Common myeloid progenitor, CD34-positive (primary cell): ENCODE results near the gene PER1.

Experiments
- CTCF ChIA-PET: fragments of 350-600 bp; sonication (Branson Sonifier 250); formaldehyde crosslinking; loops from one replicate; lab custom pipeline; 2021; ENCODE audit warnings: antibody characterized with exemption; lab: Charles Lee
- POLR2A ChIA-PET: fragments of 350-600 bp; sonication (Branson Sonifier 250); formaldehyde crosslinking; loops from one replicate; lab custom pipeline; 2021; ENCODE audit warnings: antibody characterized with exemption; lab: Charles Lee
- DNase-seq, 3 donors: peaks; one replicate each; pipeline versions ENCODE4 v3.0.0 to v3.0.0-alpha.2; 2013
- H3K27ac ChIP-seq, 2 experiments: 1 replicate in 1 of 2; 2 replicates in 1 of 2; pipeline ENCODE4 v1.7.0; 2013; ENCODE audit warnings: inconsistent platforms in 2 of 2, low read length in 2 of 2, mild to moderate bottlenecking in 2 of 2, low read depth in 1 of 2, moderate library complexity in 1 of 2; ENCODE audit not compliant: severe bottlenecking in 2 of 2, insufficient read depth in 1 of 2, poor library complexity in 1 of 2
- H3K27me3 ChIP-seq, 5 experiments: replicated peaks in 2 of 5; 1 replicate in 3 of 5; 2 replicates in 2 of 5; pipeline versions ENCODE4 v1.6.1 to v1.7.0; 2013; ENCODE audit warnings: low read length in 4 of 5, mild to moderate bottlenecking in 2 of 5, moderate library complexity in 2 of 5, inconsistent platforms in 1 of 5; ENCODE audit not compliant: insufficient read depth in 5 of 5, control insufficient read depth in 4 of 5
- H3K36me3 ChIP-seq, 4 experiments: 1 replicate in 2 of 4; 2 replicates in 2 of 4; pipeline versions ENCODE4 v1.6.1 to v1.7.0; 2013; ENCODE audit warnings: low read length in 3 of 4, control low read depth in 1 of 4, mild to moderate bottlenecking in 1 of 4; ENCODE audit not compliant: control insufficient read depth in 4 of 4, insufficient read depth in 4 of 4
- H3K4me1 ChIP-seq, 4 experiments: 1 replicate in 3 of 4; 2 replicates in 1 of 4; pipeline versions ENCODE4 v1.6.1 to v1.7.1; 2013; ENCODE audit warnings: low read length in 3 of 4, mild to moderate bottlenecking in 3 of 4, control low read depth in 1 of 4, inconsistent platforms in 1 of 4, moderate library complexity in 1 of 4; ENCODE audit not compliant: control insufficient read depth in 4 of 4, insufficient read depth in 4 of 4; ENCODE audit errors: control extremely low read depth in 1 of 4
- H3K4me3 ChIP-seq, 7 experiments: 1 replicate in 4 of 7; 2 replicates in 3 of 7; pipeline versions ENCODE4 v1.5.1 to v1.7.0; 2013; ENCODE audit warnings: mild to moderate bottlenecking in 7 of 7, low read length in 6 of 7, moderate library complexity in 6 of 7, inconsistent platforms in 2 of 7, low read depth in 2 of 7, control low read depth in 1 of 7; ENCODE audit not compliant: insufficient read depth in 4 of 7, control insufficient read depth in 1 of 7; ENCODE audit errors: extremely low read depth in 1 of 7
- H3K9me3 ChIP-seq, 5 experiments: 1 replicate in 4 of 5; 2 replicates in 1 of 5; pipeline versions ENCODE4 v1.6.1 to v1.7.1; 2013; ENCODE audit warnings: low read length in 4 of 5, mild to moderate bottlenecking in 2 of 5, inconsistent platforms in 1 of 5, low read depth in 1 of 5, moderate library complexity in 1 of 5; ENCODE audit not compliant: control insufficient read depth in 4 of 5, insufficient read depth in 2 of 5; ENCODE audit errors: control extremely low read depth in 1 of 5
- WGBS: methylation state at CpG from one replicate; pipeline ENCODE4 v1.1.5; 2013; ENCODE audit not compliant: insufficient coverage; 5-methylcytosine and 5-hydroxymethylcytosine counted together

The PER1 gene

DNA sequence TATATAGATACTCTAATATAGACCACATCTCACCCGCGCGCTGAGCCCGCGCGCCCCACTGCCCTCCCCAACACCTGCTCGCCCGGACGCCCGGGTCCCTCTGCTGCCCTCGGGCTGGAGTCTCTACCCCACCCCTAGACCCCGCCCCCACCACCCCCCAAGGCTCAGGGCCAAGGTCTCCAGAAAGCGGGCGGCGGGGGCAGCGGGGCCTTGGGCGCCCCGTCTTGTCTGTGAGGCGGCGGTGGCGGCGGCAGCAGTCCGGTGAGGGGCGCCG lies 30.9 kb downstream of the PER1 start:
- H3K4me1 ChIP-seq = peaks cover 12 to 78% (median 75%) of the 10 kb centered on the region in 4 experiments
- H3K4me3 ChIP-seq = peak overlapping the region in 6 of 7 experiments; percentile 55 to 93 (median 78)
- ChIA-PET CTCF (interaction anchor here (1.5 to 3.9 kb wide), 2 partner anchors 20 to 39 kb away, joined by 8 to 25 read pairs; no protein-coding TSS in a partner anchor), POLR2A (no interaction called here)
- no peaks in the 10 kb centered on the region for H3K36me3 ChIP-seq
- H3K27me3 ChIP-seq = peaks cover 7 to 56% (median 33%) of the 10 kb centered on the region in 5 experiments
- 0% methylated on average over 12 of the region's 25 CpGs for WGBS
- no peaks in the 10 kb centered on the region for H3K9me3 ChIP-seq
- no peak for DNase-seq
- H3K27ac ChIP-seq = no peak overlapping the region

DNA sequence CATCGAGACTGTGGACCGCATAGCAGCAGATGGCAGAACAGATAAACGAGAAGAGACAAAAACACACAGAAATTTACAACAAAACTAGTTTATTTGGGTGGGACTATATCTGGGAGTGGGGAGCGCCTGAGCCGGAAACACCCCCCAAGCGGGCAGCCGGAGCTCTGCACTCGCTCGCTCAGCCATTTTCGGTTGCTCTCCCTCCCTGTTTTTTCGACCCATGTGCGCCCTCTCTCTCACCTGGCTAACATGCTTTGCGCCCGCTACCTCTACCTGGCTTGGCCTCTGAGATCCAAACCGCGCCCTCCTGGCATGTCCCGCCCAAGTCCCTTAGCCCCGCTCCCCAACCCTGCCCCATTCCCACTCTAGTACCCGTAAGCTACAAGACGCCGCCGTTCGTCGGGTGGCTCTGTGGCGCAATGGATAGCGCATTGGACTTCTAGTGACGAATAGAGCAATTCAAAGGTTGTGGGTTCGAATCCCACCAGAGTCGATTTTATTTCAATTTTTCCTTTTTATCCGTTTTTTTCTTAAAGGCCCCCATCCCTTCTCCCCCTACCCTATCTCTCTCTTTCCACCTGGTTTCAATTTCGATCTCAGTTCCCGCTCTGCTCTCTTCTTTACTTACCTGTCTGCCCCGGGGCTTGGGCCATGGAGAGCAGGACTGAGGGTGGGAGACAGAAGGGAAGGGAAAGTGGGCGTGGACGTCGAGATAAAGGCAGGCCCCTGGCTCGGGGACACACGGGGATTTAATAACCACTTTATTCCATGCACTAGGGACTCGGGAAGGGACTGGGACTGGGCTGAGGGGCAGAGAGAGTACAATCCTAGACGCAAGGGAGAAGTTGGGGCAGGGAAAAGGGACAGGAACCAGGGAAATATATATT lies 31.4 kb downstream of the PER1 start:
- Histone ChIP-seq H3K4me1 (peaks cover 12 to 72% (median 70%) of the 10 kb centered on the region in 4 experiments), H3K9me3 (no peaks in the 10 kb centered on the region), H3K27me3 (peaks cover 7 to 61% (median 33%) of the 10 kb centered on the region in 5 experiments), H3K27ac (peak overlapping the region in 1 of 2 experiments; percentile 43), H3K36me3 (no peaks in the 10 kb centered on the region), H3K4me3 (peak overlapping the region; percentile 30 to 93 (median 70))
- WGBS = under 1% methylated on average over 28 of the region's 40 CpGs
- CTCF ChIA-PET = interaction anchor here (0.8 to 6.0 kb wide), 15 partner anchors 13 to 101 kb away, joined by 3 to 52 read pairs (median 7); partner anchors contain the start of gene PER1
- no peak for DNase-seq
- POLR2A ChIA-PET = interaction anchor here (0.6 to 2.5 kb wide), 7 partner anchors 18 to 207 kb away, joined by 3 to 16 read pairs (median 4); no protein-coding TSS in a partner anchor

DNA sequence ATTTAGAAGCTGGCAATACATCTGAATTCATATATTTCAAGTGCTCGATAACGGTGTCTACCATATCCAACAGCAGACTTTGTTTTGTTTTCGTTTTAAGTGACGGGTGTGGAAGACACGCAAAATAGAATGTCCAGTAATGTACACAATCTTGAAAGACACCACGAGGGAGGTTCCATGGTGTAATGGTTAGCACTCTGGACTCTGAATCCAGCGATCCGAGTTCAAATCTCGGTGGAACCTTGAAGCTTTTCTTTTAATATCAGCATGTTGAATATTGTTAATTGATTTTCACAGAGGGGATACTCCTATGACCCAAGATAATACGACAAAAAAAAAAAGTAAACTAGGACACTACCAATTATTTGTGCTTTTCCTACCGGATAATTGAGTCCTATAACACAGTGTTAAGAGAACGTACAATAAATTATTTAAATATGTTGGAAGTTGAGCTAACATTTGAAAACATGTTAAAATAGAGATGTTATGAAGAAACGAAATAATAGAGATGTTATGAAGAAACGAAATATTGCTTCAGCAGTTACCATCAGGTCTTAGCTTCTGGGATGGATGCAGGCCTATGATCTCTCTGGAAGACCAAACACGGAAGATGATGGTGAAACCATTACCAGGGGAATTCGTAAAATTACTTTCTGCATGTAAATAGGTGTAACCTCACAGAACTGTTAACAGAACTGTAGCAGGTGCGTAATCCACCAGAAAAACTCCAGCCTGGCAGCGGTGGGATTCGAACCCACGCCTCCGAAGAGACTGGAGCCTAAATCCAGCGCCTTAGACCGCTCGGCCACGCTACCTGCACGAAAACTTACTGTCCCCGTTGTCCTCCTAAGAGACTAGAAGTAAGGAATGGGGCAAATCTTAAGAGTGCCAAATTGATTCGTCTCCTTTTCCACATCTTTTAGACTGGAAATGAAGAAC lies 32.4 kb downstream of the PER1 start:
- CTCF ChIA-PET = interaction anchor here (0.8 to 6.0 kb wide), 24 partner anchors 12 to 242 kb away, joined by 3 to 87 read pairs (median 6); partner anchors contain the start of genes ALOX12B and PER1
- Histone ChIP-seq H3K36me3 (no peaks in the 10 kb centered on the region), H3K27ac (peak overlapping the region in 1 of 2 experiments; percentile 58), H3K9me3 (no peaks in the 10 kb centered on the region), H3K4me3 (peak overlapping the region in 6 of 7 experiments; percentile 79 to 94 (median 86)), H3K4me1 (peaks cover 9 to 65% (median 62%) of the 10 kb centered on the region in 4 experiments), H3K27me3 (peaks cover 7 to 64% (median 38%) of the 10 kb centered on the region in 5 experiments)
- POLR2A ChIA-PET = interaction anchor here (0.6 to 2.5 kb wide), 11 partner anchors 19 to 652 kb away, joined by 3 to 16 read pairs (median 4); no protein-coding TSS in a partner anchor
- DNase-seq = peak; percentile 92 to 96 (median 95)
- WGBS = 0% methylated on average over 15 of the region's 28 CpGs

DNA sequence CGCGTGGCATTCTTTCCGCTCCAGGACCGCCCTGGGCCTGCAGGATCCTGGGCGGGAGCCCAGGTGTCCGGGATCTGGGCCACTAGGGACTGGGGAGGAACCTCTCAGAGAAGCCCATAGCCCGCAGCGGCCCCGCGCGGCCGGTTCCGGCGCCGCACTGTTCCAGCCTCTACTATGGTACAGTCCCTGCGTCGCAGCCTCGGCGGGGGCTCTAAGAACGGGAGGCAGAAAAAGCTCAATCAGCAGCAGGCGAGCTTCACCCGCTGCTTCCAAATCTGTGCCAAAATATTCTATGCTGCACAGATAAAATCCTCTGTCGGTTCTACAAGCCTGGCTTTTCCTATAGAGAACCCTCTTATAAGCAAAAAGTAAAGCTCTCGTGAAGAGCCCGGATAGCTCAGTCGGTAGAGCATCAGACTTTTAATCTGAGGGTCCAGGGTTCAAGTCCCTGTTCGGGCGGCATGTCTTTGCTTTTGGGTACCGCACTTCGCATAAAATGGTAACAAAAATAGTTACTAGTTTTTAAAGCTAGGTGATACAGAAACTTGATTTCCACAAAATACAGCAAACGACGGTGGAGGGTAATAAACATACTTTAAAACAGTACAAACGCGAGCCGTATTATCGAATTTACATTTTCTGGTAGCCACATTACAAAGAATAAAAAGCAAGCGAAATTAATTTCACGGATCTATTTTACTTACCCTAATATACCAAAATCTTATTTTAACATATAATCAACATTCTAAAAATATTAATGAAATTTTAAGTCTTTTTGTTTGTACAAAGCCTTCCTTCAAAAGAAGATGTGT lies 33.2 kb downstream of the PER1 start:
- Histone ChIP-seq H3K4me1 (peaks cover 2 to 57% (median 53%) of the 10 kb centered on the region in 4 experiments), H3K27me3 (peaks cover 4 to 64% (median 32%) of the 10 kb centered on the region in 5 experiments), H3K36me3 (no peaks in the 10 kb centered on the region), H3K4me3 (peak overlapping the region; percentile 44 to 94 (median 84)), H3K27ac (peak overlapping the region in 1 of 2 experiments; percentile 58), H3K9me3 (no peaks in the 10 kb centered on the region)
- peak; percentile 86 to 93 (median 90) for DNase-seq
- WGBS = 0% methylated on average over 32 of the region's 38 CpGs
- CTCF ChIA-PET = interaction anchor here (1.0 to 6.0 kb wide), 20 partner anchors 12 to 243 kb away, joined by 3 to 87 read pairs (median 7); partner anchors contain the start of genes ALOX12B and PER1
- POLR2A ChIA-PET = interaction anchor here (0.6 to 2.5 kb wide), 6 partner anchors 38 to 652 kb away, joined by 3 to 16 read pairs (median 4); no protein-coding TSS in a partner anchor

DNA sequence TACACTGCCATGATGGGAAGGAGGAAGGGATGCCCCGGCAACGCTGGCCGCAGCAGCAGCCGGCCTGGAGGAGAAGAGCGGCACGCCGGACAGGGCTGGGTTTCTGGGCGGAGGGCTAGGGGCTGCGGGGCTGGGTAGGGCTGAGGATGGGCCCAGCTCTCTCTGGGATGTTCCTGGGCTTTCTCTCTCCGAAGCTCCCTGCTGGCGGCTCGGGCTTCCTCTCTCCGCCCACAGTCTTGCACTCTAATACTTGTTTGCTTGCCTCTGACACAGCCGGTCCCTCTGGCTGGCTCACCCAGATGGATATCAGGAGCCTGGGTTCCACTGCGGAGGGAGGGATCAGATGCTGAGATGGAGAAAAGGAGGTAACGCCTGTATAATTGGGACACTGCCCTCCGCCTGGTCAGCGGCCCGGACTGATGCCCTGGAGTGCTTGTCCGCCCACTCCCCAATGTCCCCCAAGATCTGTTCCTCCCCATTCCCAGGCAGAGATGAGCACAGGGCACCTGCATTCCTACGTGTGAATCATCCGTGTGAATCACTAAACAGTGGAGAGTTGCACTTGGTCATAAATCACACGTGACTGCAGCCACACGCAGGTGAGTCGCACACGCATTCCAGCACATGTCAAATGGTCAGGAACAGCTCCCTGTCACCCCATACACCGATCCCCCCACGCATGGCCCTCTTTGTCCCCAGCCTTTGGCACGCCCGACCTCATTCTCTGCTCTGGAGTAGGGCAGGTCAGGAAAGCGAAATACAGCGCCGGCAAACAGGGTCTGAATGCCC lies 34.0 kb downstream of the PER1 start, which contains the start of gene ALOXE3:
Gene ALOXE3 (minus strand): TSS at position 535 of the 789 bp plus-strand sequence. CDS start 524 bp downstream, at position 11.
- under 1% methylated on average over 25 of the region's 33 CpGs for WGBS
- Histone ChIP-seq H3K27ac (peak within 1 kb of the TSS in 1 of 2 experiments; percentile 58), H3K27me3 (peaks cover 4 to 58% (median 30%) of the 10 kb centered on the region in 5 experiments), H3K4me1 (peaks cover 0 to 49% (median 45%) of the 10 kb centered on the region in 4 experiments), H3K36me3 (no peaks in the 10 kb centered on the region), H3K9me3 (no peaks in the 10 kb centered on the region), H3K4me3 (peak within 1 kb of the TSS; percentile 44 to 94 (median 84))
- ChIA-PET POLR2A (interaction anchor here (1.1 to 2.5 kb wide), 2 partner anchors 44 to 55 kb away, joined by 4 to 16 read pairs; no protein-coding TSS in a partner anchor), CTCF (interaction anchor here (1.0 to 6.0 kb wide), 12 partner anchors 11 to 243 kb away, joined by 3 to 87 read pairs (median 12); partner anchors contain the start of genes ALOX12B and PER1)
- DNase-seq = peak in 2 of 3 donors; percentile 22 to 31
